KMS-11 (cell line): ENCODE results near the gene SPEF2.

Source experiments
- H2AFZ ChIP-seq: fragments of 200-600 bp; sonication (generic); 2 replicates; pipeline ENCODE4 v1.6.1; 2016; ENCODE audit warnings: antibody characterized with exemption, mixed run types, low read depth
- H3K27ac ChIP-seq: fragments of 200-600 bp; sonication (generic); 2 replicates; pipeline ENCODE4 v1.6.1; 2016; ENCODE audit warnings: mild to moderate bottlenecking, mixed run types
- H3K27me3 ChIP-seq: fragments of 200-600 bp; sonication (generic); 2 replicates; pipeline ENCODE4 v1.6.1; 2017; ENCODE audit warnings: mild to moderate bottlenecking, low read depth, mixed run types, moderate library complexity; ENCODE audit not compliant: insufficient read depth
- H3K36me3 ChIP-seq: fragments of 200-600 bp; sonication (generic); 2 replicates; pipeline ENCODE4 v1.6.1; 2017; ENCODE audit warnings: mild to moderate bottlenecking, mixed run types; ENCODE audit not compliant: insufficient read depth
- H3K4me1 ChIP-seq: fragments of 200-600 bp; sonication (generic); 2 replicates; pipeline ENCODE4 v1.6.1; 2016; ENCODE audit warnings: mild to moderate bottlenecking, low read depth, mixed run types; ENCODE audit not compliant: poor library complexity, severe bottlenecking
- H3K4me2 ChIP-seq: fragments of 200-600 bp; sonication (generic); 2 replicates; pipeline ENCODE4 v1.7.0; 2016; ENCODE audit warnings: mild to moderate bottlenecking, mixed run types
- H3K4me3 ChIP-seq: fragments of 200-600 bp; sonication (generic); IDR thresholded peaks from 2 replicates; pipeline ENCODE4 v1.6.1; 2017; ENCODE audit warnings: low read depth, low read length, mixed read lengths; ENCODE audit not compliant: insufficient read depth
- H3K79me2 ChIP-seq: fragments of 200-600 bp; sonication (generic); 2 replicates; pipeline ENCODE4 v1.6.1; 2016; ENCODE audit warnings: low read depth, mixed run types; ENCODE audit not compliant: insufficient read depth
- H3K9ac ChIP-seq: fragments of 200-600 bp; sonication (generic); 2 replicates; pipeline ENCODE4 v1.6.1; 2016; ENCODE audit warnings: mild to moderate bottlenecking, mixed run types
- H4K20me1 ChIP-seq: fragments of 200-600 bp; sonication (generic); 2 replicates; pipeline ENCODE4 v1.6.1; 2016; ENCODE audit warnings: mild to moderate bottlenecking, mixed run types; ENCODE audit not compliant: insufficient read depth
- CTCF ChIP-seq: fragments of 200-600 bp; sonication (generic); conservative IDR thresholded peaks from 2 replicates; pipeline ENCODE4 v1.6.1; 2017; ENCODE audit warnings: low read depth, mild to moderate bottlenecking, antibody characterized with exemption, low read length, moderate library complexity, mixed read lengths

SPEF2 gene

GRCh38 chr5:35617060-35617434, 616 bp upstream of the SPEF2 start:
- Histone ChIP-seq H3K79me2 (no peaks in the 10 kb centered on the region), H2AFZ (peak overlapping the region; percentile 61; the same call in 1 of the 2 replicates), H3K27ac (peak overlapping the region; percentile 10; the same call in 1 of the 2 replicates), H3K4me2 (no peak overlapping the region), H3K27me3 (no peaks in the 10 kb centered on the region), H4K20me1 (no peaks in the 10 kb centered on the region), H3K4me1 (no peaks in the 10 kb centered on the region), H3K9ac (peak overlapping the region; percentile 35; the same call in 1 of the 2 replicates), H3K4me3 (no peak overlapping the region), H3K36me3 (no peaks in the 10 kb centered on the region)
- TF ChIP-seq CTCF = no peak

- H3K36me3 ChIP-seq = no peaks in the 10 kb centered on the region
- no peak overlapping the region for H3K4me3 ChIP-seq
- no peak overlapping the region for H3K4me2 ChIP-seq
- no peaks in the 10 kb centered on the region for H4K20me1 ChIP-seq
- no peaks in the 10 kb centered on the region for H3K27me3 ChIP-seq
- H3K9ac ChIP-seq = no peak overlapping the region
- H3K4me1 ChIP-seq = no peaks in the 10 kb centered on the region
- H3K79me2 ChIP-seq = no peaks in the 10 kb centered on the region
- H3K27ac ChIP-seq = no peak overlapping the region
- TF ChIP-seq CTCF = no peak
- H2AFZ ChIP-seq = peak overlapping the region; percentile 61; the same call in 1 of the 2 replicates
Observed at GRCh38 chr5:35618304-35618636, 607 bp downstream of the SPEF2 start.

- no peak overlapping the region for H3K4me2 ChIP-seq
Observed at GRCh38 chr5:35618781-35619180, 1.1 kb downstream of the SPEF2 start.

GRCh38 chr5:35622974-35623373, 5.3 kb downstream of the SPEF2 start:
- Histone ChIP-seq H4K20me1 (no peaks in the 10 kb centered on the region), H3K79me2 (no peaks in the 10 kb centered on the region), H2AFZ (no peak overlapping the region), H3K4me2 (no peak overlapping the region), H3K36me3 (no peaks in the 10 kb centered on the region), H3K4me1 (no peaks in the 10 kb centered on the region), H3K4me3 (no peak overlapping the region), H3K9ac (no peak overlapping the region), H3K27ac (no peak overlapping the region), H3K27me3 (no peaks in the 10 kb centered on the region)
- no peak for TF ChIP-seq CTCF

More at GRCh38 chr5:35618781-35619180, 1.1 kb downstream of the SPEF2 start:
- H3K9ac ChIP-seq = no peak overlapping the region
- no peaks in the 10 kb centered on the region for H3K79me2 ChIP-seq
- H3K4me3 ChIP-seq = no peak overlapping the region
- no peak overlapping the region for H3K27ac ChIP-seq
- H3K4me1 ChIP-seq = no peaks in the 10 kb centered on the region
- no peak overlapping the region for H2AFZ ChIP-seq
- no peaks in the 10 kb centered on the region for H3K36me3 ChIP-seq
- no peaks in the 10 kb centered on the region for H4K20me1 ChIP-seq
- TF ChIP-seq CTCF = no peak
- no peaks in the 10 kb centered on the region for H3K27me3 ChIP-seq
